Liver (tissue), 9 donors: ENCODE measurements around the gene MPP1. TPM values are rescaled to one million over a fixed set of nuclear protein-coding genes. Genes with fewer than 3 reads are reported as not detected.

ENCODE experiments used
- DNase-seq: peaks from one replicate; pipeline ENCODE4 v3.0.0-alpha.2; 2017; ENCODE audit warnings: low spot score
- H3K27ac ChIP-seq, 2 donors: one replicate each; pipeline ENCODE4 v1.7.0; 2013; ENCODE audit warnings: inconsistent platforms in 2 of 2, low read length in 2 of 2, control low read depth in 1 of 2, low read depth in 1 of 2, mild to moderate bottlenecking in 1 of 2
- H3K27me3 ChIP-seq, 4 donors: one replicate each; pipeline versions ENCODE4 v1.6.1 to v1.7.0; 2013; ENCODE audit warnings: low read length in 3 of 4, inconsistent platforms in 1 of 4, mild to moderate bottlenecking in 1 of 4, moderate library complexity in 1 of 4; ENCODE audit not compliant: control insufficient read depth in 4 of 4, insufficient read depth in 4 of 4
- H3K36me3 ChIP-seq, 4 donors: one replicate each; pipeline versions ENCODE4 v1.6.1 to v1.7.0; 2013; ENCODE audit warnings: low read length in 3 of 4, mild to moderate bottlenecking in 3 of 4, low read depth in 1 of 4, moderate library complexity in 1 of 4; ENCODE audit not compliant: control insufficient read depth in 4 of 4, insufficient read depth in 3 of 4
- H3K4me1 ChIP-seq, 4 donors: one replicate each; pipeline versions ENCODE4 v1.6.1 to v1.7.0; 2013; ENCODE audit warnings: low read length in 3 of 4, mild to moderate bottlenecking in 3 of 4, moderate library complexity in 1 of 4; ENCODE audit not compliant: control insufficient read depth in 4 of 4, insufficient read depth in 4 of 4
- H3K4me3 ChIP-seq, 3 donors: one replicate each; pipeline versions ENCODE4 v1.6.1 to v1.7.0; 2013; ENCODE audit warnings: low read length in 3 of 3, control low read depth in 1 of 3, low read depth in 1 of 3, mild to moderate bottlenecking in 1 of 3
- H3K9ac ChIP-seq, 2 donors: one replicate each; pipeline ENCODE4 v1.7.0; 2013; ENCODE audit warnings: low read length in 2 of 2, mild to moderate bottlenecking in 2 of 2, moderate library complexity in 2 of 2, control low read depth in 1 of 2, low read depth in 1 of 2
- H3K9me3 ChIP-seq, 4 donors: one replicate each; pipeline versions ENCODE4 v1.6.1 to v1.7.0; 2013; ENCODE audit warnings: low read length in 3 of 4; ENCODE audit not compliant: control insufficient read depth in 4 of 4
- EGR1 ChIP-seq, 2 donors: IDR thresholded peaks; 2 replicates each; pipeline ENCODE4 v1.6.1; 2016 to 2018; ENCODE audit warnings: antibody characterized with exemption in 2 of 2, low read depth in 2 of 2
- FOXA1 ChIP-seq: IDR thresholded peaks from 2 replicates; pipeline ENCODE4 v1.6.1; 2016; ENCODE audit warnings: antibody characterized with exemption
- FOXA2 ChIP-seq: IDR thresholded peaks from 2 replicates; pipeline ENCODE4 v1.6.1; 2016; ENCODE audit warnings: antibody characterized with exemption
- GABPA ChIP-seq, 2 donors: IDR thresholded peaks in 1 of 2; conservative IDR thresholded peaks in 1 of 2; 2 replicates each; pipeline ENCODE4 v1.6.1; 2016; ENCODE audit warnings: antibody characterized with exemption in 2 of 2, mild to moderate bottlenecking in 1 of 2, moderate library complexity in 1 of 2
- HNF4G ChIP-seq: IDR thresholded peaks from 2 replicates; pipeline ENCODE4 v1.6.1; 2016; ENCODE audit warnings: antibody characterized with exemption
- JUND ChIP-seq, 2 donors: IDR thresholded peaks; 2 replicates each; pipeline ENCODE4 v1.6.1; 2016; ENCODE audit warnings: antibody characterized with exemption in 2 of 2
- NR2F2 ChIP-seq: IDR thresholded peaks from 2 replicates; pipeline ENCODE4 v1.6.1; 2016; ENCODE audit warnings: antibody characterized with exemption
- RAD21 ChIP-seq, 2 donors: IDR thresholded peaks; 2 replicates each; pipeline ENCODE4 v1.6.1; 2016; ENCODE audit warnings: antibody characterized with exemption in 2 of 2, mild to moderate bottlenecking in 2 of 2
- RXRA ChIP-seq, 2 donors: IDR thresholded peaks; 2 replicates each; pipeline ENCODE4 v1.6.1; 2017 to 2018; ENCODE audit warnings: antibody characterized with exemption in 2 of 2, mild to moderate bottlenecking in 1 of 2
- SP1 ChIP-seq: IDR thresholded peaks from 2 replicates; pipeline ENCODE4 v1.6.1; 2018; ENCODE audit warnings: antibody characterized with exemption, mild to moderate bottlenecking
- WGBS: extraction: QIAGEN DNeasy Blood & Tissue Kit; methylation state at CpG from one replicate; pipeline ENCODE4 v1.1.7; 2013; 5-methylcytosine and 5-hydroxymethylcytosine counted together
- polyA plus RNA-seq, 2 donors: library from polyadenylated mRNA; stranded (reverse) in 1 of 2; unstranded in 1 of 2; fragments of 200-250 nt in 1 of 2; fragments of >200 nt in 1 of 2; fragmentation: Nextera tagmentation in 1 of 2; extraction: Ambion mirVana in 1 of 2; gene quantifications; one replicate each; pipeline versions ENCODE4 v1.2.1 to v1.2.3, GENCODE V29; 2013 to 2015
- total RNA-seq, 2 donors: library from RNA; depleted of rRNA; stranded (reverse); fragments of >200 nt; gene quantifications; one replicate each; pipeline ENCODE4 v1.2.3, GENCODE V29; 2014
- TF ChIP-seq, protein P1 (sequence below): IDR thresholded peaks from 2 replicates; pipeline ENCODE4 v1.6.1; 2016; ENCODE audit warnings: antibody characterized with exemption
- TF ChIP-seq, protein P2 (sequence below): IDR thresholded peaks from 2 replicates; pipeline ENCODE4 v1.6.1; 2016; ENCODE audit warnings: antibody characterized with exemption, mild to moderate bottlenecking
- TF ChIP-seq, protein P3 (sequence below): fragments of 150-350 bp; IDR thresholded peaks from 2 replicates; pipeline ENCODE4 v1.5.1; 2017; ENCODE audit warnings: improper control_type of control experiment, low read depth, low read length; ENCODE audit not compliant: missing input control
- donor health status: healthy.
- donor health status: healthy.
- donor health status: healthy.
- donor health status: healthy.
- donor health status: healthy.

MPP1 gene
- total and polyA plus RNA-seq, 4 donors: 13.8 to 168 (median 23.4) TPM

DNA sequence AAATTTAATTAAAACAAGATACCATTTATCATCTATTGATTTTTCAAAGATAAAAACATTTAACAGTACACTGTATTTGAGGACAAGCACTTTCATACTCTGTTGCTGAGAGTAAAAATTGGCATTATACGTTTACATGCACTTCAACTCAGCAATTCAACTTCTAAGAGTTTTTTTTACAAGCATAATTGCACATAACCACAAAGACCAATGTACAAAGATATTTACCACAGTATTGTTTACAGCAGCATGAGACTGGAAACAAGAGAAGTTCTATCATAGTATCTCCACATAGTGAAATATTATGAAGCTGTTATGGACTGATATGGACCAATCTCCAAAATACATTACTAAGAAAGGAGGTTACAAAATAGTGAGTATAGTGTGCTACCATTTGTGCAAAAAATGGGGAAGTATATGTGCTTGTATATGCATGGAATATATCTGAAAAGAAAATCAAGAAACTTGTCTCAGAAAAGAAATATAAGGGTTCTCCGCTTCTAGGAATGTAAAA is 65.3 kb downstream of the MPP1 start:
- WGBS: 78% methylated on average over 2 of the region's 2 CpGs
- Histone ChIP-seq H3K4me3 (no peak overlapping the region), H3K9ac (no peak overlapping the region), H3K9me3 (no peaks in the 10 kb centered on the region), H3K27me3 (no peaks in the 10 kb centered on the region), H3K4me1 (no peaks in the 10 kb centered on the region), H3K27ac (no peak overlapping the region), H3K36me3 (no peaks in the 10 kb centered on the region)
- TF ChIP-seq RAD21 (IDR thresholded peaks at IDR 0.05) (no peak), GABPA (IDR thresholded peaks at IDR 0.05 in 1 of 2, conservative IDR thresholded peaks at IDR 0.05 in 1 of 2) (no peak), FOXA2 (no peak), EGR1 (IDR thresholded peaks at IDR 0.05; ENCODE audit: low read depth in 2 of 2) (no peak), NR2F2 (no peak), FOXA1 (no peak), HNF4G (no peak), SP1 (no peak)
- TF ChIP-seq, protein P1, sequence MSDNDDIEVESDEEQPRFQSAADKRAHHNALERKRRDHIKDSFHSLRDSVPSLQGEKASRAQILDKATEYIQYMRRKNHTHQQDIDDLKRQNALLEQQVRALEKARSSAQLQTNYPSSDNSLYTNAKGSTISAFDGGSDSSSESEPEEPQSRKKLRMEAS: no peak
- TF ChIP-seq, protein P2, sequence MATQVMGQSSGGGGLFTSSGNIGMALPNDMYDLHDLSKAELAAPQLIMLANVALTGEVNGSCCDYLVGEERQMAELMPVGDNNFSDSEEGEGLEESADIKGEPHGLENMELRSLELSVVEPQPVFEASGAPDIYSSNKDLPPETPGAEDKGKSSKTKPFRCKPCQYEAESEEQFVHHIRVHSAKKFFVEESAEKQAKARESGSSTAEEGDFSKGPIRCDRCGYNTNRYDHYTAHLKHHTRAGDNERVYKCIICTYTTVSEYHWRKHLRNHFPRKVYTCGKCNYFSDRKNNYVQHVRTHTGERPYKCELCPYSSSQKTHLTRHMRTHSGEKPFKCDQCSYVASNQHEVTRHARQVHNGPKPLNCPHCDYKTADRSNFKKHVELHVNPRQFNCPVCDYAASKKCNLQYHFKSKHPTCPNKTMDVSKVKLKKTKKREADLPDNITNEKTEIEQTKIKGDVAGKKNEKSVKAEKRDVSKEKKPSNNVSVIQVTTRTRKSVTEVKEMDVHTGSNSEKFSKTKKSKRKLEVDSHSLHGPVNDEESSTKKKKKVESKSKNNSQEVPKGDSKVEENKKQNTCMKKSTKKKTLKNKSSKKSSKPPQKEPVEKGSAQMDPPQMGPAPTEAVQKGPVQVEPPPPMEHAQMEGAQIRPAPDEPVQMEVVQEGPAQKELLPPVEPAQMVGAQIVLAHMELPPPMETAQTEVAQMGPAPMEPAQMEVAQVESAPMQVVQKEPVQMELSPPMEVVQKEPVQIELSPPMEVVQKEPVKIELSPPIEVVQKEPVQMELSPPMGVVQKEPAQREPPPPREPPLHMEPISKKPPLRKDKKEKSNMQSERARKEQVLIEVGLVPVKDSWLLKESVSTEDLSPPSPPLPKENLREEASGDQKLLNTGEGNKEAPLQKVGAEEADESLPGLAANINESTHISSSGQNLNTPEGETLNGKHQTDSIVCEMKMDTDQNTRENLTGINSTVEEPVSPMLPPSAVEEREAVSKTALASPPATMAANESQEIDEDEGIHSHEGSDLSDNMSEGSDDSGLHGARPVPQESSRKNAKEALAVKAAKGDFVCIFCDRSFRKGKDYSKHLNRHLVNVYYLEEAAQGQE: no peak
- no peak for DNase-seq

GRCh38 chrX:154738011-154738738 is 67.1 kb downstream of the MPP1 start:
- WGBS: 58% methylated on average over 8 of the region's 8 CpGs
- Histone ChIP-seq H3K36me3 (no peaks in the 10 kb centered on the region), H3K9ac (no peak overlapping the region), H3K4me3 (no peak overlapping the region), H3K27ac (peak overlapping the region in 1 of 2 donors; percentile 59), H3K4me1 (peaks cover 0 to 3% (median 0%) of the 10 kb centered on the region in 4 donors), H3K27me3 (no peaks in the 10 kb centered on the region), H3K9me3 (no peaks in the 10 kb centered on the region)
- TF ChIP-seq FOXA1: no peak
- TF ChIP-seq, protein P3, sequence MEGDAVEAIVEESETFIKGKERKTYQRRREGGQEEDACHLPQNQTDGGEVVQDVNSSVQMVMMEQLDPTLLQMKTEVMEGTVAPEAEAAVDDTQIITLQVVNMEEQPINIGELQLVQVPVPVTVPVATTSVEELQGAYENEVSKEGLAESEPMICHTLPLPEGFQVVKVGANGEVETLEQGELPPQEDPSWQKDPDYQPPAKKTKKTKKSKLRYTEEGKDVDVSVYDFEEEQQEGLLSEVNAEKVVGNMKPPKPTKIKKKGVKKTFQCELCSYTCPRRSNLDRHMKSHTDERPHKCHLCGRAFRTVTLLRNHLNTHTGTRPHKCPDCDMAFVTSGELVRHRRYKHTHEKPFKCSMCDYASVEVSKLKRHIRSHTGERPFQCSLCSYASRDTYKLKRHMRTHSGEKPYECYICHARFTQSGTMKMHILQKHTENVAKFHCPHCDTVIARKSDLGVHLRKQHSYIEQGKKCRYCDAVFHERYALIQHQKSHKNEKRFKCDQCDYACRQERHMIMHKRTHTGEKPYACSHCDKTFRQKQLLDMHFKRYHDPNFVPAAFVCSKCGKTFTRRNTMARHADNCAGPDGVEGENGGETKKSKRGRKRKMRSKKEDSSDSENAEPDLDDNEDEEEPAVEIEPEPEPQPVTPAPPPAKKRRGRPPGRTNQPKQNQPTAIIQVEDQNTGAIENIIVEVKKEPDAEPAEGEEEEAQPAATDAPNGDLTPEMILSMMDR: no peak
- no peak for TF ChIP-seq GABPA (IDR thresholded peaks at IDR 0.05 in 1 of 2, conservative IDR thresholded peaks at IDR 0.05 in 1 of 2)
- TF ChIP-seq EGR1 (IDR thresholded peaks at IDR 0.05; ENCODE audit: low read depth in 2 of 2): no peak
- TF ChIP-seq NR2F2: no peak
- no peak for TF ChIP-seq RXRA (IDR thresholded peaks at IDR 0.05)
- no peak for TF ChIP-seq RAD21 (IDR thresholded peaks at IDR 0.05)
- TF ChIP-seq, protein P2: no peak
- no peak for TF ChIP-seq FOXA2
- TF ChIP-seq JUND (IDR thresholded peaks at IDR 0.05): no peak
- no peak for DNase-seq
